MCF 10A (cell line): ENCODE results near the gene TMPRSS11F. TPM values are rescaled to one million over a fixed set of nuclear protein-coding genes. Genes with fewer than 3 reads are reported as not detected.

Source experiments
- BruUV-seq: library from RNA; stranded (reverse); fragments of 400-500 nt; replicated peaks from 2 replicates; lab custom pipeline; 2021; lab: Mats Ljungman, UMichigan
- CTCF ChIA-PET: fragments of 300-600 bp; sonication (Branson Sonifier 250); formaldehyde crosslinking; extraction: SDS; loops from one replicate; lab custom pipeline; 2021; ENCODE audit warnings: antibody characterized with exemption, inconsistent platforms; lab: Yijun Ruan, JAX
- POLR2A ChIA-PET: fragments of 300-600, 350-650 bp; sonication (Branson Sonifier 250); formaldehyde crosslinking; extraction: SDS; loops from one replicate; lab custom pipeline; 2020; ENCODE audit warnings: antibody characterized with exemption, inconsistent platforms; lab: Yijun Ruan, JAX
- DNase-seq: peaks from one replicate; pipeline ENCODE4 v3.0.0-alpha.2; 2018; ENCODE audit not compliant: unreplicated experiment
- H3K27ac Mint-ChIP-seq: one replicate; pipeline ENCODE4 v1.8.0; 2022; ENCODE audit warnings: mild to moderate bottlenecking, low read depth, mixed read lengths; ENCODE audit not compliant: unreplicated experiment
- H3K27me3 Mint-ChIP-seq: one replicate; pipeline ENCODE4 v1.8.0; 2022; ENCODE audit warnings: mixed read lengths; ENCODE audit not compliant: insufficient read depth, unreplicated experiment
- H3K36me3 Mint-ChIP-seq: one replicate; pipeline ENCODE4 v1.8.0; 2022; ENCODE audit warnings: mild to moderate bottlenecking, moderate library complexity, mixed read lengths; ENCODE audit not compliant: insufficient read depth, unreplicated experiment
- H3K4me1 Mint-ChIP-seq: one replicate; pipeline ENCODE4 v1.8.0; 2022; ENCODE audit warnings: mixed read lengths; ENCODE audit not compliant: insufficient read depth, unreplicated experiment
- H3K4me3 Mint-ChIP-seq: one replicate; pipeline ENCODE4 v1.8.0; 2022; ENCODE audit warnings: mild to moderate bottlenecking, moderate library complexity, mixed read lengths; ENCODE audit not compliant: unreplicated experiment
- H3K9me3 Mint-ChIP-seq: one replicate; pipeline ENCODE4 v1.8.0; 2022; ENCODE audit warnings: mixed read lengths; ENCODE audit not compliant: unreplicated experiment
- CTCF ChIP-seq: fragments of 200-600 bp; IDR thresholded peaks from one replicate; pipeline ENCODE4 v1.8.0; 2022; ENCODE audit warnings: antibody characterized with exemption, mild to moderate bottlenecking; ENCODE audit not compliant: unreplicated experiment
- intact Hi-C: fragments of 100-400 bp; cut with micrococcal nuclease; formaldehyde crosslinking; loops from 2 replicates; pipeline ENCODE4 v1.14.1; 2022
- total RNA-seq: library from RNA; stranded (reverse); gene quantifications from 2 replicates; pipeline ENCODE4 v1.2.3, GENCODE V29; 2022

The TMPRSS11F gene
- total RNA-seq, 1 experiment from 2014 or later = not detected

- H3K27me3 Mint-ChIP-seq = no peaks in the 10 kb centered on the region
- no TSS peak for BruUV-seq
- peaks cover 8% of the 10 kb centered on the region for H3K9me3 Mint-ChIP-seq
- no peak overlapping the region for H3K4me3 Mint-ChIP-seq
- no peak for DNase-seq
- ChIA-PET POLR2A (no interaction called here), CTCF (no interaction called here)
- intact Hi-C loops = no loop called here
- H3K27ac Mint-ChIP-seq = no peak overlapping the region
- no peaks in the 10 kb centered on the region for H3K4me1 Mint-ChIP-seq
- no peaks in the 10 kb centered on the region for H3K36me3 Mint-ChIP-seq
- TF ChIP-seq CTCF = no peak
These were observed 15.6 kb upstream of the TMPRSS11F start for GRCh38 chr4:68145261-68145660.

GRCh38 chr4:68141852-68142251 lies 12.2 kb upstream of the TMPRSS11F start:
- H3K9me3 Mint-ChIP-seq = no peaks in the 10 kb centered on the region
- intact Hi-C loops = no loop called here
- TF ChIP-seq CTCF = no peak
- POLR2A ChIA-PET = interaction anchor here (1.2 kb wide), 1 partner anchor 10 kb away, joined by 3 read pairs; no protein-coding TSS in a partner anchor
- no peak for DNase-seq
- no peak overlapping the region for H3K27ac Mint-ChIP-seq
- CTCF ChIA-PET = interaction anchor here (0.6 to 1.5 kb wide), 2 partner anchors 234 to 427 kb away, joined by 3 to 4 read pairs; no protein-coding TSS in a partner anchor
- H3K27me3 Mint-ChIP-seq = no peaks in the 10 kb centered on the region
- no peaks in the 10 kb centered on the region for H3K4me1 Mint-ChIP-seq
- no TSS peak for BruUV-seq
- no peaks in the 10 kb centered on the region for H3K36me3 Mint-ChIP-seq
- H3K4me3 Mint-ChIP-seq = no peak overlapping the region

- DNase-seq = no peak
- Mint-ChIP-seq H3K9me3 (no peaks in the 10 kb centered on the region), H3K4me3 (no peak overlapping the region), H3K27ac (no peak overlapping the region), H3K36me3 (no peaks in the 10 kb centered on the region), H3K27me3 (no peaks in the 10 kb centered on the region), H3K4me1 (no peaks in the 10 kb centered on the region)
- CTCF ChIA-PET = no interaction called here
- intact Hi-C loops = no loop called here
- TF ChIP-seq CTCF = no peak
- BruUV-seq = no TSS peak
- POLR2A ChIA-PET = no interaction called here
These were observed 2.7 kb upstream of the TMPRSS11F start for GRCh38 chr4:68132342-68132741.

GRCh38 chr4:68124262-68124661 lies 5.4 kb downstream of the TMPRSS11F start:
- no peaks in the 10 kb centered on the region for H3K27me3 Mint-ChIP-seq
- intact Hi-C loops = no loop called here

More at GRCh38 chr4:68124262-68124661, 5.4 kb downstream of the TMPRSS11F start:
- no peak overlapping the region for H3K27ac Mint-ChIP-seq
- DNase-seq = no peak
- POLR2A ChIA-PET = no interaction called here
- no peak for TF ChIP-seq CTCF
- H3K9me3 Mint-ChIP-seq = no peaks in the 10 kb centered on the region
- no peak overlapping the region for H3K4me3 Mint-ChIP-seq
- BruUV-seq = no TSS peak
- no peaks in the 10 kb centered on the region for H3K36me3 Mint-ChIP-seq
- H3K4me1 Mint-ChIP-seq = no peaks in the 10 kb centered on the region
- CTCF ChIA-PET = interaction anchor here (0.6 kb wide), 1 partner anchor 9 kb away, joined by 3 read pairs; no protein-coding TSS in a partner anchor
